ENCODE data around the gene CENPQ.

- TF ChIP-seq POLR2A (IDR thresholded peaks at IDR 0.05; ENCODE audit: low read length) (no peak), GATA1 (IDR thresholded peaks at IDR 0.05; ENCODE audit: low read depth, low read length) (no peak)
Measured at GRCh38 chr6:49462599-49462926, 607 bp upstream of the CENPQ start.
